IMR-90 (cell line): Measurements from ENCODE around the gene FGF19. TPM values are rescaled to one million over a fixed set of nuclear protein-coding genes. Genes with fewer than 3 reads are reported as not detected.

ENCODE experiments used
- ATAC-seq: fragments of 200-7000 bp; cut with Tn5 transposase; 2 replicates; pipeline ENCODE4 v1.9.1; 2020; ENCODE audit warnings: low read depth, mild to moderate bottlenecking, moderate library complexity
- BruUV-seq: library from RNA; stranded (reverse); fragments of 400-500 nt; replicated peaks from 2 replicates; lab custom pipeline; 2021; lab: Mats Ljungman, UMichigan
- CTCF ChIA-PET: fragments of 300-600 bp; formaldehyde crosslinking; extraction: SDS; loops from one replicate; lab custom pipeline; 2021; ENCODE audit warnings: antibody characterized with exemption; lab: Yijun Ruan, JAX
- POLR2A ChIA-PET: fragments of 300-600 bp; sonication (Branson Sonifier 250); formaldehyde crosslinking; loops from one replicate; lab custom pipeline; 2022; ENCODE audit warnings: antibody characterized with exemption; ENCODE audit not compliant: unreplicated experiment; lab: Charles Lee
- DNase-seq: peaks from one replicate; pipeline ENCODE4 v3.0.0; 2013
- H2AFZ ChIP-seq: replicated peaks from 2 replicates; pipeline ENCODE3; 2013; ENCODE audit warnings: low read length, mild to moderate bottlenecking; ENCODE audit not compliant: poor library complexity
- H2AK5ac ChIP-seq: 2 replicates; pipeline ENCODE4 v1.6.1; 2013; ENCODE audit warnings: low read depth, low read length, inconsistent platforms
- H2AK9ac ChIP-seq: replicated peaks from 2 replicates; pipeline ENCODE3; 2013; ENCODE audit warnings: mild to moderate bottlenecking, low read depth, low read length, moderate library complexity; ENCODE audit not compliant: poor library complexity
- H2BK120ac ChIP-seq: 2 replicates; pipeline ENCODE4 v1.6.1; 2013; ENCODE audit warnings: low read depth, low read length, inconsistent platforms
- H2BK15ac ChIP-seq: 3 replicates; pipeline ENCODE4 v1.6.1; 2013; ENCODE audit warnings: low read depth, low read length, inconsistent platforms
- H2BK20ac ChIP-seq: 2 replicates; pipeline ENCODE4 v1.6.1; 2013; ENCODE audit warnings: low read depth, mild to moderate bottlenecking, inconsistent platforms, low read length, moderate library complexity
- H2BK5ac ChIP-seq: 2 replicates; pipeline ENCODE4 v1.6.1; 2013; ENCODE audit warnings: mild to moderate bottlenecking, low read depth, low read length, inconsistent platforms; ENCODE audit not compliant: poor library complexity, severe bottlenecking
- H3K14ac ChIP-seq: replicated peaks from 2 replicates; pipeline ENCODE4 v1.6.1; 2013; ENCODE audit warnings: low read depth, low read length, inconsistent platforms
- H3K18ac ChIP-seq: 2 replicates; pipeline ENCODE4 v1.6.1; 2013; ENCODE audit warnings: low read depth, low read length, control low read depth
- H3K23ac ChIP-seq: 2 replicates; pipeline ENCODE4 v1.6.1; 2013; ENCODE audit warnings: low read depth, low read length, inconsistent platforms
- H3K27ac ChIP-seq: 2 replicates; pipeline ENCODE4 v1.5.1; 2013; ENCODE audit warnings: mild to moderate bottlenecking, control low read depth, low read length; ENCODE audit not compliant: insufficient read depth
- H3K27me3 ChIP-seq: 2 replicates; pipeline ENCODE4 v1.6.1; 2013; ENCODE audit warnings: low read length; ENCODE audit not compliant: control insufficient read depth, insufficient read depth
- H3K36me3 ChIP-seq: 2 replicates; pipeline ENCODE4 v1.6.1; 2013; ENCODE audit warnings: low read length, mixed read lengths; ENCODE audit not compliant: control insufficient read depth, insufficient read depth
- H3K4ac ChIP-seq: 2 replicates; pipeline ENCODE4 v1.6.1; 2013; ENCODE audit warnings: low read depth, low read length, inconsistent platforms
- H3K4me1 ChIP-seq: 2 replicates; pipeline ENCODE4 v1.6.1; 2013; ENCODE audit warnings: low read length, mixed read lengths; ENCODE audit not compliant: control insufficient read depth, insufficient read depth
- H3K4me2 ChIP-seq: 2 replicates; pipeline ENCODE4 v1.6.1; 2013; ENCODE audit warnings: low read depth, mild to moderate bottlenecking, control low read depth, low read length, moderate library complexity
- H3K4me3 ChIP-seq: 2 replicates; pipeline ENCODE4 v1.5.1; 2013; ENCODE audit warnings: low read depth, mild to moderate bottlenecking, control low read depth, low read length, moderate library complexity; ENCODE audit not compliant: insufficient read depth
- H3K56ac ChIP-seq: 2 replicates; pipeline ENCODE4 v1.6.1; 2013; ENCODE audit warnings: low read length, inconsistent platforms; ENCODE audit not compliant: insufficient read depth; ENCODE audit errors: extremely low read depth
- H3K79me1 ChIP-seq, 2 experiments: 2 replicates each; pipeline ENCODE4 v1.6.1; 2013; ENCODE audit warnings: low read length in 2 of 2, inconsistent platforms in 1 of 2, low read depth in 1 of 2
- H3K9ac ChIP-seq: 2 replicates; pipeline ENCODE4 v1.6.1; 2013; ENCODE audit warnings: low read depth, low read length, control low read depth
- H3K9me1 ChIP-seq: 2 replicates; pipeline ENCODE4 v1.6.1; 2013; ENCODE audit warnings: low read length, inconsistent platforms; ENCODE audit not compliant: insufficient read depth
- H3K9me3 ChIP-seq: 2 replicates; pipeline ENCODE4 v1.6.1; 2013; ENCODE audit warnings: low read length; ENCODE audit not compliant: control insufficient read depth, insufficient read depth
- H4K20me1 ChIP-seq: 2 replicates; pipeline ENCODE4 v1.6.1; 2013; ENCODE audit warnings: low read length, inconsistent platforms; ENCODE audit not compliant: insufficient read depth
- H4K5ac ChIP-seq: 2 replicates; pipeline ENCODE4 v1.6.1; 2013; ENCODE audit warnings: mild to moderate bottlenecking, low read depth, low read length, control low read depth
- H4K8ac ChIP-seq, 2 experiments: 2 replicates each; pipeline ENCODE4 v1.6.1; 2013; ENCODE audit warnings: low read depth in 2 of 2, low read length in 2 of 2, control low read depth in 1 of 2, inconsistent platforms in 1 of 2
- H4K91ac ChIP-seq: 2 replicates; pipeline ENCODE4 v1.6.1; 2013; ENCODE audit warnings: low read depth, low read length, inconsistent platforms; ENCODE audit not compliant: insufficient read depth
- BHLHE40 ChIP-seq: fragments of 150-350 bp; IDR thresholded peaks from 2 replicates; pipeline ENCODE4 v1.6.1; 2016; ENCODE audit warnings: mild to moderate bottlenecking, low read depth, low read length
- CEBPB ChIP-seq: IDR thresholded peaks from 2 replicates; pipeline ENCODE4 v1.6.1; 2012; ENCODE audit warnings: low read depth, low read length, improper control_type of control experiment
- CHD1 ChIP-seq: IDR thresholded peaks from 2 replicates; pipeline ENCODE4 v1.6.1; 2012; ENCODE audit warnings: low read depth, low read length, improper control_type of control experiment
- CTCF ChIP-seq: conservative IDR thresholded peaks from 2 replicates; pipeline ENCODE4 v1.5.1; 2012; ENCODE audit warnings: mild to moderate bottlenecking, low read depth, low read length, improper control_type of control experiment
- ELK1 ChIP-seq: fragments of 150-350 bp; IDR thresholded peaks from 2 replicates; pipeline ENCODE4 v1.6.1; 2016; ENCODE audit warnings: low read depth, mild to moderate bottlenecking, low read length, moderate library complexity, borderline replicate concordance
- FOS ChIP-seq: fragments of 150-350 bp; IDR thresholded peaks from 2 replicates; pipeline ENCODE4 v1.6.1; 2016; ENCODE audit warnings: low read depth, low read length
- MAFK ChIP-seq: IDR thresholded peaks from 2 replicates; pipeline ENCODE4 v1.6.1; 2012; ENCODE audit warnings: low read depth, low read length, improper control_type of control experiment
- MAZ ChIP-seq: IDR thresholded peaks from 2 replicates; pipeline ENCODE4 v1.6.1; 2012; ENCODE audit warnings: low read depth, mild to moderate bottlenecking, low read length, improper control_type of control experiment, moderate library complexity, borderline replicate concordance
- MXI1 ChIP-seq: IDR thresholded peaks from 2 replicates; pipeline ENCODE4 v1.6.1; 2012; ENCODE audit warnings: low read depth, mild to moderate bottlenecking, low read length, moderate library complexity, borderline replicate concordance
- NFE2L2 ChIP-seq: fragments of 150-350 bp; IDR thresholded peaks from 2 replicates; pipeline ENCODE4 v1.6.1; 2016; ENCODE audit warnings: low read depth, mild to moderate bottlenecking, low read length
- POLR2A ChIP-seq: IDR thresholded peaks from 2 replicates; pipeline ENCODE4 v1.6.1; 2012; ENCODE audit warnings: mild to moderate bottlenecking, low read depth, low read length
- RAD21 ChIP-seq: IDR thresholded peaks from 2 replicates; pipeline ENCODE4 v1.6.1; 2012; ENCODE audit warnings: low read length, improper control_type of control experiment
- RCOR1 ChIP-seq: IDR thresholded peaks from 2 replicates; pipeline ENCODE4 v1.6.1; 2012; ENCODE audit warnings: mild to moderate bottlenecking, low read length, improper control_type of control experiment; ENCODE audit not compliant: insufficient replicate concordance
- RFX5 ChIP-seq: IDR thresholded peaks from 2 replicates; pipeline ENCODE4 v1.8.0; 2012; ENCODE audit warnings: low read depth, mild to moderate bottlenecking, low read length, moderate library complexity
- SMC3 ChIP-seq: fragments of 150-350 bp; IDR thresholded peaks from 2 replicates; pipeline ENCODE4 v1.6.1; 2016; ENCODE audit warnings: low read depth, mild to moderate bottlenecking, antibody characterized with exemption, low read length, moderate library complexity
- USF2 ChIP-seq: fragments of 150-350 bp; IDR thresholded peaks from 2 replicates; pipeline ENCODE4 v1.6.1; 2017; ENCODE audit warnings: mild to moderate bottlenecking, antibody characterized with exemption, low read length, low read depth
- WGBS, 2 experiments: methylation state at CpG; one replicate each; pipeline versions ENCODE4 v1.1.5 to v1.1.7; 2013; ENCODE audit warnings: missing lambda C conversion rate in 2 of 2; ENCODE audit not compliant: insufficient read length in 1 of 2; ENCODE audit errors: extremely low coverage in 2 of 2; 5-methylcytosine and 5-hydroxymethylcytosine counted together
- dilution Hi-C: fragments of 300-500 bp; cut with HindIII; formaldehyde crosslinking; loops from one replicate; pipeline ENCODE4 v1.14.3; 2018; ENCODE audit warnings: low sequenced_read_pairs; ENCODE audit not compliant: unreplicated experiment
- in situ Hi-C: fragments of 300-500 bp; cut with MboI; formaldehyde crosslinking; loops from 3 replicates; pipeline ENCODE4 v1.14.3; 2019; ENCODE audit warnings: low sequenced_read_pairs, inconsistent platforms, mixed read lengths
- intact Hi-C: fragments of 100-400 bp; cut with micrococcal nuclease; formaldehyde crosslinking; loops from 2 replicates; pipeline ENCODE4 v1.10.0; 2022
- polyA plus RNA-seq, 3 experiments: library from polyadenylated mRNA; depleted of rRNA; stranded (reverse); fragments of >200 nt; gene quantifications; 2 replicates each; pipeline ENCODE4 v1.2.3, GENCODE V29; 2012; ENCODE audit warnings: low replicate concordance in 1 of 3
- total RNA-seq: library from RNA; depleted of rRNA; stranded (reverse); fragments of >200 nt; gene quantifications from 2 replicates; pipeline ENCODE4 v1.2.3, GENCODE V29; 2012

Gene FGF19
- total and polyA plus RNA-seq, 2 of the 4 experiments (the other 2 are of a cell fraction): not detected

- Histone ChIP-seq H3K4me3 (no peak overlapping the region), H2AK5ac (no peak overlapping the region), H3K79me1 (no peaks in the 10 kb centered on the region), H3K18ac (no peak overlapping the region), H2BK5ac (no peak overlapping the region), H3K9me1 (no peaks in the 10 kb centered on the region), H2AK9ac (no peak overlapping the region), H3K9me3 (no peaks in the 10 kb centered on the region), H3K27ac (no peak overlapping the region), H3K36me3 (no peaks in the 10 kb centered on the region), H4K91ac (no peak overlapping the region), H3K27me3 (peaks cover 46% of the 10 kb centered on the region), H3K4me1 (peaks cover 2% of the 10 kb centered on the region), H4K20me1 (no peaks in the 10 kb centered on the region), H2BK20ac (no peak overlapping the region), H3K4me2 (no peak overlapping the region), H2AFZ (no peak overlapping the region), H2BK15ac (no peak overlapping the region), H4K8ac (no peak overlapping the region), H2BK120ac (no peak overlapping the region), H3K23ac (no peak overlapping the region), H3K4ac (no peak overlapping the region), H4K5ac (no peak overlapping the region), H3K14ac (no peak overlapping the region), H3K9ac (no peak overlapping the region), H3K56ac (no peak overlapping the region)
- ChIA-PET POLR2A (no interaction called here), CTCF (no interaction called here)
- ATAC-seq (no peak), DNase-seq (no peak)
- intact Hi-C loops: no loop called here
- dilution Hi-C loops: no loop called here
- in situ Hi-C loops: no loop called here
- TF ChIP-seq POLR2A (no peak), SMC3 (no peak), USF2 (no peak), MXI1 (no peak), NFE2L2 (no peak), MAFK (no peak), RFX5 (no peak), CTCF (no peak), MAZ (no peak), CHD1 (no peak), CEBPB (no peak), RCOR1 (no peak), FOS (no peak), BHLHE40 (no peak), RAD21 (no peak), ELK1 (no peak)
- 83% methylated on average over 1 of the region's 10 CpGs; no CpG with 5 or more reads in 1 of the 2 experiments for WGBS, 2 experiments
- no TSS peak for BruUV-seq
Measured at GRCh38 chr11:69697861-69698260, 6.0 kb downstream of the FGF19 start.
